Peyer's patch (tissue), 4 donors: ENCODE measurements around the gene VANGL1. TPM values are rescaled to one million over a fixed set of nuclear protein-coding genes. Genes with fewer than 3 reads are reported as not detected.
A peak's percentile ranks its signal among the peaks of the same experiment; 100 is the strongest.

Experiments
- DNase-seq, 3 donors: peaks; one replicate each; pipeline ENCODE4 v3.0.0-alpha.2; 2017 to 2019
- H3K27ac ChIP-seq, 4 donors: fragments of 200-600 bp; sonication (generic); one replicate each; pipeline ENCODE4 v1.5.1; 2016 to 2019
- H3K27me3 ChIP-seq, 2 donors: fragments of 200-600 bp; sonication (generic); one replicate each; pipeline ENCODE4 v1.5.1; 2019
- H3K36me3 ChIP-seq, 3 donors: fragments of 200-600 bp; sonication (generic); one replicate each; pipeline ENCODE4 v1.5.1; 2016 to 2019
- H3K4me1 ChIP-seq, 4 donors: fragments of 200-600 bp; sonication (generic); one replicate each; pipeline ENCODE4 v1.5.1; 2016 to 2019
- H3K4me3 ChIP-seq, 4 donors: fragments of 200-600 bp; sonication (generic); 1 replicate in 3 of 4; 2 replicates in 1 of 4; pipeline ENCODE4 v1.5.1; 2016 to 2019; ENCODE audit warnings: mild to moderate bottlenecking in 1 of 4
- H3K9me3 ChIP-seq, 4 donors: fragments of 200-600 bp; sonication (generic); one replicate each; pipeline ENCODE4 v1.5.1; 2016 to 2019; ENCODE audit warnings: mild to moderate bottlenecking in 1 of 4
- POLR2A ChIP-seq, 2 donors: fragments of 450-650 bp; IDR thresholded peaks; one replicate each; pipeline ENCODE4 v1.5.1; 2017; ENCODE audit warnings: antibody characterized with exemption in 2 of 2, mild to moderate bottlenecking in 2 of 2, moderate library complexity in 2 of 2
- total RNA-seq, 4 donors: library from RNA; depleted of rRNA; stranded (reverse); fragments of >200 nt; gene quantifications; one replicate each; pipeline ENCODE4 v1.1.0, GENCODE V29; 2016
- TF ChIP-seq, protein P1 (sequence below), 6 experiments: fragments of 450-650 bp in 4 of 6; fragments of 200-600 bp in 2 of 6; sonication (generic) in 1 of 6; IDR thresholded peaks; one replicate each; pipeline ENCODE4 v1.5.1; 2017 to 2019; ENCODE audit warnings: antibody characterized with exemption in 6 of 6, mild to moderate bottlenecking in 3 of 6, moderate library complexity in 1 of 6

The VANGL1 gene
- total RNA-seq, 4 donors from 2014 or later: 6.2 to 10.7 (median 7.3) TPM

DNA sequence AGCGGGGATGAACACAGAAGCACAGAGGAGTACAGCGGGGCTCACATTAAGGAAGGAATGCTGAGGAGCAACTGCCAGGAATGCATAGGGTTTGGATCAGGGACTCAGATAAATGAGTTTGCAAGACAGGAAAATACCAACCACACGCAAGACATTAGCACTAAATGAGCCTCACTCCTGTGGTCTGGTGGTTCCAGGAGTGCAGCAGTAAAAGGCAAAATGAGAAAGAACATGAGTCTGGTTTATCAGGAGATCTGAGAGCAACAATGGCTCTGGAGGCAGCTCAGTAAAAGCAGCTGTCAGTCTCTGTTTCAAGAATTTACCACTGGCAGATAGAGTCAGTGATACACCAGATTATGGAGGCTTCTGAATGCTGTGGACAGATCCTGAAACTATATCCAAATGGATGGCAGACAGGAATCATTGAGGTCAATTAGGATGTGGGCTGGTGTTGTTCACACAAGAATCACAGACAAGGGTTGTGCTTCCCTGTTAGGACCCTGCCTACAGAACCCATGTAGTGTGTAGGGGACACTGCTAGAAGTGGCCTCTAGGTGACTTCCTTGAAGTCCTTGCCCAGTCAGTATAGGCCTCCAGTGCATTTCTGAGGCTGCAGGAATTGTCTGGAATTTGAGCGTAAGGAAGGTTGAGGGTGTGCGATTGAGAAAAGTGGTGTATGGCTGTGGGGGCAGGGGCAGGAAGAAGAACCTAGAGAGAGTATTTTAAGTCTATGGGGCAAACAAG, 76.4 kb downstream of the VANGL1 start:
- no peak for TF ChIP-seq POLR2A (IDR thresholded peaks at IDR 0.05)
- TF ChIP-seq, protein P1, sequence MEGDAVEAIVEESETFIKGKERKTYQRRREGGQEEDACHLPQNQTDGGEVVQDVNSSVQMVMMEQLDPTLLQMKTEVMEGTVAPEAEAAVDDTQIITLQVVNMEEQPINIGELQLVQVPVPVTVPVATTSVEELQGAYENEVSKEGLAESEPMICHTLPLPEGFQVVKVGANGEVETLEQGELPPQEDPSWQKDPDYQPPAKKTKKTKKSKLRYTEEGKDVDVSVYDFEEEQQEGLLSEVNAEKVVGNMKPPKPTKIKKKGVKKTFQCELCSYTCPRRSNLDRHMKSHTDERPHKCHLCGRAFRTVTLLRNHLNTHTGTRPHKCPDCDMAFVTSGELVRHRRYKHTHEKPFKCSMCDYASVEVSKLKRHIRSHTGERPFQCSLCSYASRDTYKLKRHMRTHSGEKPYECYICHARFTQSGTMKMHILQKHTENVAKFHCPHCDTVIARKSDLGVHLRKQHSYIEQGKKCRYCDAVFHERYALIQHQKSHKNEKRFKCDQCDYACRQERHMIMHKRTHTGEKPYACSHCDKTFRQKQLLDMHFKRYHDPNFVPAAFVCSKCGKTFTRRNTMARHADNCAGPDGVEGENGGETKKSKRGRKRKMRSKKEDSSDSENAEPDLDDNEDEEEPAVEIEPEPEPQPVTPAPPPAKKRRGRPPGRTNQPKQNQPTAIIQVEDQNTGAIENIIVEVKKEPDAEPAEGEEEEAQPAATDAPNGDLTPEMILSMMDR (IDR thresholded peaks at IDR 0.05): no peak
- no peaks in the 10 kb centered on the region for H3K36me3 ChIP-seq
- H3K9me3 ChIP-seq: no peaks in the 10 kb centered on the region
- no peak overlapping the region for H3K4me3 ChIP-seq
- no peaks in the 10 kb centered on the region for H3K4me1 ChIP-seq
- no peak overlapping the region for H3K27ac ChIP-seq
- H3K27me3 ChIP-seq: no peaks in the 10 kb centered on the region
- DNase-seq: no peak

DNA sequence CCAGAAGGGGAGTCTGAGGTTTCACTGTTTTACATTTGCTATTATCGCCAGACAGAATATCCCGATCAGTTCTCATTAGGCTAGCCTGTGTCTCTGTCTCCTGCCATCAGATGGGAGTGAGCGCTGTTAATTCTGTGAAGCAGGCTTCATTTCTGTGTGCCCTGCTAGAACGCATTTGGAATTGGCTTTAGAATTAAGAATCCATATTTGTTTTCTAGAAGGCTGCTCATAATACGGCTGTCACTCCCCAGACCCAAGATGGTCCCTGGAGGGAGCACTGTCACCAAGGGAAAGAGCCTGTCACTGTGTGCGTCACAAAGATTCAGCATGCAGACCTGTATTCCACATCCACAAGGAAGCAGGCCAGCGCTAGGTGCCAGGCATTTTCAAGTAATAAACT, 77.5 kb downstream of the VANGL1 start:
- Histone ChIP-seq H3K36me3 (no peaks in the 10 kb centered on the region), H3K27me3 (no peaks in the 10 kb centered on the region), H3K9me3 (no peaks in the 10 kb centered on the region), H3K4me3 (no peak overlapping the region), H3K4me1 (no peaks in the 10 kb centered on the region), H3K27ac (no peak overlapping the region)
- TF ChIP-seq, protein P1 (IDR thresholded peaks at IDR 0.05): no peak
- TF ChIP-seq POLR2A (IDR thresholded peaks at IDR 0.05): no peak
- DNase-seq: no peak

GRCh38 chr1:115722221-115722620, 80.5 kb downstream of the VANGL1 start:
- TF ChIP-seq POLR2A (IDR thresholded peaks at IDR 0.05): no peak
- TF ChIP-seq, protein P1 (IDR thresholded peaks at IDR 0.05): no peak
- no peaks in the 10 kb centered on the region for H3K4me1 ChIP-seq
- no peak overlapping the region for H3K4me3 ChIP-seq
- no peaks in the 10 kb centered on the region for H3K36me3 ChIP-seq
- H3K27ac ChIP-seq: no peak overlapping the region
- DNase-seq: no peak
- H3K9me3 ChIP-seq: no peaks in the 10 kb centered on the region
- no peaks in the 10 kb centered on the region for H3K27me3 ChIP-seq

DNA sequence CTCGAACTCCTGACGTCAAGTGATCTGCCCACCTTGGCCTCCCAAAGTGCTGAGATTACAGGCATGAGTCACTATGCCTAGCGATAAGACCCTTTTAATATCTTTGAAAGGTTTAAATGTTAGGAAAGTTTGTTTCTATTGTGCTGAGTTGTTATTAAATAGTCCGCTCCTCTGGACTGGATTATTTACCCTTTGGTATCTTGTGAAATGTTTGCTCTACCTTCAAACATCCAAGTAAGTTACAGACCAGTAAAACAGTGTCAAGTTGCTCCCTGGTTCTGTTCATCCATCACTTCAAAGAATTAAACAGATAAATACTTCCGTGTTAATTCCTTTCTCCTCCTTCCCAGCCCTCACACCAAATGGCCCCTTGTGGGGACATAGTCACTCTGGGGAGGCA, 82.0 kb downstream of the VANGL1 start:
- Histone ChIP-seq H3K36me3 (no peaks in the 10 kb centered on the region), H3K4me3 (no peak overlapping the region), H3K27ac (no peak overlapping the region), H3K9me3 (no peaks in the 10 kb centered on the region), H3K27me3 (no peaks in the 10 kb centered on the region), H3K4me1 (peaks cover 0 to 5% (median 0%) of the 10 kb centered on the region in 4 donors)
- no peak for TF ChIP-seq POLR2A (IDR thresholded peaks at IDR 0.05)
- TF ChIP-seq, protein P1 (IDR thresholded peaks at IDR 0.05): no peak
- no peak for DNase-seq

GRCh38 chr1:115725600-115725999, 83.8 kb downstream of the VANGL1 start:
- H3K27me3 ChIP-seq: no peaks in the 10 kb centered on the region
- no peak overlapping the region for H3K4me3 ChIP-seq
- no peaks in the 10 kb centered on the region for H3K36me3 ChIP-seq
- no peaks in the 10 kb centered on the region for H3K9me3 ChIP-seq
- peaks cover 0 to 5% (median 0%) of the 10 kb centered on the region in 4 donors for H3K4me1 ChIP-seq
- no peak for DNase-seq
- no peak for TF ChIP-seq POLR2A (IDR thresholded peaks at IDR 0.05)
- TF ChIP-seq, protein P1 (IDR thresholded peaks at IDR 0.05): no peak
- H3K27ac ChIP-seq: peak overlapping the region in 1 of 4 donors; percentile 70
